PFSK-1 (cell line): ENCODE results near the gene ADSL.

Experiments used
- FOXP2 ChIP-seq: optimal IDR thresholded peaks from 2 replicates; pipeline ENCODE3; 2011; ENCODE audit warnings: borderline replicate concordance, control low read depth, inconsistent platforms; ENCODE audit not compliant: insufficient read depth; ENCODE audit errors: extremely low read length, extremely low read depth
- TAF1 ChIP-seq: IDR thresholded peaks from 2 replicates; pipeline ENCODE4 v1.6.1; 2012; ENCODE audit warnings: low read length, control low read depth, borderline replicate concordance; ENCODE audit not compliant: insufficient read depth

GRCh38 chr22:40416267-40416570 lies 69.9 kb downstream of the ADSL start:
- no peak for TF ChIP-seq FOXP2
- TF ChIP-seq TAF1, result no peak
